Calu3 (cell line): ENCODE data around the gene PCYT2. TPM values are rescaled to one million over a fixed set of nuclear protein-coding genes. Genes with fewer than 3 reads are reported as not detected.

Source experiments
- BruUV-seq: library from RNA; stranded (reverse); fragments of 400-500 nt; replicated peaks from 2 replicates; lab custom pipeline; 2021; lab: Mats Ljungman, UMichigan
- CTCF ChIA-PET: fragments of 300-600 bp; sonication (Branson Sonifier 250); formaldehyde crosslinking; loops from one replicate; lab custom pipeline; 2022; ENCODE audit warnings: antibody characterized with exemption; lab: Charles Lee
- DNase-seq: peaks from one replicate; pipeline ENCODE4 v3.0.0; 2022
- H3K27ac Mint-ChIP-seq: one replicate; pipeline ENCODE4 v1.8.0; 2022; ENCODE audit warnings: mixed read lengths; ENCODE audit not compliant: unreplicated experiment
- H3K27me3 Mint-ChIP-seq: one replicate; pipeline ENCODE4 v1.8.0; 2022; ENCODE audit warnings: mixed read lengths; ENCODE audit not compliant: unreplicated experiment
- H3K36me3 Mint-ChIP-seq: one replicate; pipeline ENCODE4 v1.8.0; 2022; ENCODE audit warnings: mild to moderate bottlenecking, moderate library complexity, mixed read lengths; ENCODE audit not compliant: insufficient read depth, unreplicated experiment
- H3K4me1 Mint-ChIP-seq: one replicate; pipeline ENCODE4 v1.8.0; 2022; ENCODE audit warnings: mild to moderate bottlenecking, low read depth, mixed read lengths; ENCODE audit not compliant: unreplicated experiment
- H3K4me3 Mint-ChIP-seq: one replicate; pipeline ENCODE4 v1.8.0; 2022; ENCODE audit warnings: mild to moderate bottlenecking, low read depth, moderate library complexity, mixed read lengths; ENCODE audit not compliant: unreplicated experiment
- H3K9me3 Mint-ChIP-seq: one replicate; pipeline ENCODE4 v1.8.0; 2022; ENCODE audit warnings: low read depth, mixed read lengths; ENCODE audit not compliant: unreplicated experiment
- intact Hi-C: fragments of 100-400 bp; cut with micrococcal nuclease; formaldehyde crosslinking; loops from one replicate; pipeline ENCODE4 v1.10.0; 2022; ENCODE audit not compliant: unreplicated experiment
- total RNA-seq: library from RNA; stranded (reverse); gene quantifications from 2 replicates; pipeline ENCODE4 v1.2.3, GENCODE V29; 2022
- TF ChIP-seq, protein P1 (sequence below): fragments of 200-600 bp; IDR thresholded peaks from one replicate; pipeline ENCODE4 v1.8.0; 2022; ENCODE audit warnings: antibody characterized with exemption; ENCODE audit not compliant: unreplicated experiment

Gene PCYT2
- total RNA-seq, 1 experiment from 2014 or later: 58.4 TPM

DNA sequence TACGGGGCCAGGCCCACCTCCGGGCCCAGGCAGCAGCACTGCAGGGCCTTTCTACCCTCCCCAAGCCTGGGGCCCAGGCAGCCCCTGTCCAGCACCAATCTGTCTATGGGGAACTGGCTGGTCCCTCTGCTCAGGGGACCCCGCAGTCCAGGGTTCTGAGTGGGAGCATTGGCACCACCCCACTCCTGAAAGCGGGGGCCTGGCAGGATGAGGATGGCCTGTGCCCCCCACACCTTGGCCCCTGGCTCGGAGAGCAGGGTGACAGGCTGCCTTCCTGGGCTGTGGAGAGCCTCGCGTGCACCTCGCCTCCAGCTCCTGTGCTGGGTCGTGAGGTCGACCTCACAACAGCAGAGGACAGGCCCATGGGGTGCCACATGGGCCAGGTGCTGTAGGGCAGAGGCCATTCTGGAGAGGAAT, 7.8 kb downstream of the PCYT2 start:
- no peak overlapping the region for H3K27ac Mint-ChIP-seq
- intact Hi-C loops: no loop called here

DNA sequence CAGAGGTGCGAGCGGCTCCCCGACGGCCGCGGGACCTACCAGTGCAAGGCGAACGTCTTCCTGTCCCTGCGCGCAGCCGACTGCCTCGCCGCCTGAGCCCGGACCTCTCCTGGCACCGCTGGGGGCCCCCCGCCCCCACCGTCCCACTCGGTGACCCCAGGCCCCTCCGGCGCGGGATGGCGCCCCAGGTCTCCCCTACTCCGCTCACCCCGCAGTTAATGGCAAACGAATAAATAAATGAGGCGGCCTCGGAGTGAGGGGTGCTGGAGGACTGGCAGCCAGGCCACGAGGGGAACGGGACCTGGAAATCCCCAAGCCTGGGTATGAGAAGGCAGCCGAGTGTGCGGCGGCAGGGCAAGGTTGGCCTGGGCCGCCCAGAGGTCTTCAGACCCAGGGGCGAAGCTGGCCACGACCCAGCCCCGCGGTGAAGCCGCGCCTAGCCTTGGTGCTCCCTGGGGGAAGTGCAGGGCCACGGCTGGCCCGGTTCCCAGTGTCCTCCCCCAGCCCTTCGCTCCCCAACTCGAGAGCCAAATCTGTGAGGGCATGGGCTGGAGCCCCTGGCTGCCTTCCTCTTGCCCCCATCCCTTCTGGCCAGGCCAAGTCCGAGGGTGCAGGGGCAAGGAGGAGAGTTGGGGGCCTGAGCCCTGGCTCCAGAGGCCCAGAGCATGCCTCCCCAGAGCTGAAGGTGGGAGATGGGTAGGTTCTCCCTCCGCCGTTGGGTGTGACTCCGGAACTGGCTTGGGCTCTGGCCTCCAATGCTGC, 8.4 kb downstream of the PCYT2 start:
- TF ChIP-seq, protein P1, sequence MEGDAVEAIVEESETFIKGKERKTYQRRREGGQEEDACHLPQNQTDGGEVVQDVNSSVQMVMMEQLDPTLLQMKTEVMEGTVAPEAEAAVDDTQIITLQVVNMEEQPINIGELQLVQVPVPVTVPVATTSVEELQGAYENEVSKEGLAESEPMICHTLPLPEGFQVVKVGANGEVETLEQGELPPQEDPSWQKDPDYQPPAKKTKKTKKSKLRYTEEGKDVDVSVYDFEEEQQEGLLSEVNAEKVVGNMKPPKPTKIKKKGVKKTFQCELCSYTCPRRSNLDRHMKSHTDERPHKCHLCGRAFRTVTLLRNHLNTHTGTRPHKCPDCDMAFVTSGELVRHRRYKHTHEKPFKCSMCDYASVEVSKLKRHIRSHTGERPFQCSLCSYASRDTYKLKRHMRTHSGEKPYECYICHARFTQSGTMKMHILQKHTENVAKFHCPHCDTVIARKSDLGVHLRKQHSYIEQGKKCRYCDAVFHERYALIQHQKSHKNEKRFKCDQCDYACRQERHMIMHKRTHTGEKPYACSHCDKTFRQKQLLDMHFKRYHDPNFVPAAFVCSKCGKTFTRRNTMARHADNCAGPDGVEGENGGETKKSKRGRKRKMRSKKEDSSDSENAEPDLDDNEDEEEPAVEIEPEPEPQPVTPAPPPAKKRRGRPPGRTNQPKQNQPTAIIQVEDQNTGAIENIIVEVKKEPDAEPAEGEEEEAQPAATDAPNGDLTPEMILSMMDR: no peak
- intact Hi-C loops: no loop called here
- Mint-ChIP-seq H3K9me3 (no peaks in the 10 kb centered on the region), H3K27me3 (peaks cover 16% of the 10 kb centered on the region), H3K36me3 (peaks cover 41% of the 10 kb centered on the region), H3K4me1 (no peaks in the 10 kb centered on the region), H3K27ac (no peak overlapping the region), H3K4me3 (peak overlapping the region; percentile 30)
- CTCF ChIA-PET: no interaction called here
- peak; percentile 29 for DNase-seq
- BruUV-seq: no TSS peak

More for the DNA sequence above, 7.8 kb downstream of the PCYT2 start:
- DNase-seq: no peak
- Mint-ChIP-seq H3K27me3 (peaks cover 16% of the 10 kb centered on the region), H3K4me3 (no peak overlapping the region), H3K4me1 (no peaks in the 10 kb centered on the region), H3K9me3 (no peaks in the 10 kb centered on the region), H3K36me3 (peaks cover 41% of the 10 kb centered on the region)
- TF ChIP-seq, protein P1: no peak
- CTCF ChIA-PET: no interaction called here
- no TSS peak for BruUV-seq

DNA sequence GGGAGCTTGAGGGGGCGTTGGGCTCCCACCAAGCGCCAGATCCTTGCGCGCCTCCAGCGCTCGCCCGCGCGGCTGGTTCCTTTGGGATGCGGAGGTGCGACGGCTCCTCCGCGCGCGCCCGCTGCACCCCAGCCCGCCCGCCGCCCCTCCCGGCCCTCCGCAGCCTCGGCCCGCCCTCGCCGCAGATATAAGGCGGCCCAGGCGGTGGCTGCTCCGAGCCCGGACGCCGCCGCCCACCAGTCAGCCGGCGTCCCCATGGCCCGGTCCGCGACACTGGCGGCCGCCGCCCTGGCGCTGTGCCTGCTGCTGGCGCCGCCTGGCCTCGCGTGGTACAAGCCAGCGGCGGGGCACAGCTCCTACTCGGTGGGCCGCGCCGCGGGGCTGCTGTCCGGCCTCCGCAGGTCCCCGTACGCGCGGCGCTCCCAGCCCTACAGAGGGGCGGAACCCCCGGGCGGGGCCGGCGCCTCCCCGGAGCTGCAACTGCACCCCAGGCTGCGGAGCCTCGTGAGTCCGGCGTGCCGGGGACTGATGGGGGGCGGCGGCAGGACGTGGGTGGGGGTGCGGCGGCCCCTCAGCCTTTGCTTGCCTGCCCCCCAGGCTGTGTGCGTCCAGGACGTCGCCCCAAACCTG, 9.1 kb downstream of the PCYT2 start, which contains the start of gene NPB:
NPB (plus strand) TSS at position 216 of the 630 bp plus-strand sequence; CDS start at position 256, 40 bp downstream.
- H3K4me1 Mint-ChIP-seq: no peaks in the 10 kb centered on the region
- H3K27ac Mint-ChIP-seq: peak within 1 kb of the TSS; percentile 33
- intact Hi-C loops: no loop called here
- peaks cover 16% of the 10 kb centered on the region for H3K27me3 Mint-ChIP-seq
- no TSS peak for BruUV-seq
- CTCF ChIA-PET: no interaction called here
- H3K9me3 Mint-ChIP-seq: no peaks in the 10 kb centered on the region
- peak within 1 kb of the TSS; percentile 30 for H3K4me3 Mint-ChIP-seq
- peak; percentile 36 for DNase-seq
- peaks cover 41% of the 10 kb centered on the region for H3K36me3 Mint-ChIP-seq
- TF ChIP-seq, protein P1: no peak

DNA sequence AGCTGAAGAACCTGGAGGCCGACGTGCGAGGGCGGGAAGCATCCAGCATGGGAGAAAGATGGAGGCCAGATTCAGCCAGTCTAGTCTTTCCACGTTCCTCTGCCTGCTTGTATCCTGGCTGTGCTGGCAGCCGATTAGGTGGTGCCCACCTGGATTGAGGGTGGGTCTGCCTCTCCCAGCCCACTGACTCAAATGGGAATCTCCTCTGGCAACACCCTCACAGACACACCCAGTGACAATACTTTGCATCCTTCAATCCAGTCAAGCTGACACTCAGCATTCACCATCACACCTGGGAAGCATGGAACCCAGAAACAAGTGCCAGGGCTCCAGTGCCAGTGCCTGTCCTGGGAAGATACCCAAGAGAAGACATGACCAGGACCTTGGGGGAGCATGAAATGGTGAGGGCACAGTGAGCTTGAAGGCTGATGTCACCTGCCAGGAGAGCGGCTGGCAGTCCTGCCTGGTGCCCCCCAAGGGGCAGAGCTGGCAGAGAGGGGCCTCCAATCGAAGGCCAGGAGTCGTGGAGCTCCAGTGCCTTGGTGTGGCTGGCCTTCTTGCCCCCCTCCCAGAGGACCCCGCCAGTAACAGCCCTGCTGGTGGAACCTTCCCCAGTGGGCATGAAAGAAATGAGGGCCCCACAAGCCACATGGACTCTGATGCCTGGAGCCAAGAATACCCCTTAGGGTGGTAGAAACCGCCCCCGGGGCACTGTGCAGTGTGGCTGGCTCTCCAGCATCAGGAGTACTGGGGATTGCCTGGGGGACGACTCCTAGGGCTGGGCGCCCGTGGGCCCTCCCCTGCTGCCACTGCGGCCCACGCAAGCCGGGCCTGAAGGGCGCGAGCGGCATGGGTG, 9.8 kb downstream of the PCYT2 start:
- CTCF ChIA-PET: no interaction called here
- Mint-ChIP-seq H3K4me3 (peak overlapping the region; percentile 8), H3K27ac (peak overlapping the region; percentile 33), H3K36me3 (peaks cover 36% of the 10 kb centered on the region), H3K4me1 (no peaks in the 10 kb centered on the region), H3K9me3 (no peaks in the 10 kb centered on the region), H3K27me3 (peaks cover 16% of the 10 kb centered on the region)
- intact Hi-C loops: no loop called here
- TF ChIP-seq, protein P1: no peak
- DNase-seq: no peak
- TSS peak; percentile 36 for BruUV-seq
